ENCODE measurements around the gene MACROD2.
"Not testable (repeated sequence)": the region's sequence is repeated elsewhere in the genome, so short reads cannot be mapped to it uniquely, and the experiment has no call there.

The MACROD2 gene

GRCh38 chr20:15336536-15336935 lies 1341.2 kb downstream of the MACROD2 start:
- DNase-seq: no peak

- DNase-seq: no peak
Observed at GRCh38 chr20:15339264-15339663, 1343.9 kb downstream of the MACROD2 start.

GRCh38 chr20:15342991-15343523 lies 1347.7 kb downstream of the MACROD2 start:
- no peak for DNase-seq

GRCh38 chr20:15345287-15345686 lies 1350.0 kb downstream of the MACROD2 start:
- DNase-seq: no peak

- DNase-seq: no peak
Observed at GRCh38 chr20:15346657-15347280, 1351.5 kb downstream of the MACROD2 start.

- no peak for DNase-seq
Observed at GRCh38 chr20:15359056-15359455, 1363.7 kb downstream of the MACROD2 start.

- no peak for DNase-seq
Observed at GRCh38 chr20:15362849-15363248, 1367.5 kb downstream of the MACROD2 start.

- no peak for DNase-seq
Observed at GRCh38 chr20:15364781-15365180, 1369.5 kb downstream of the MACROD2 start.

GRCh38 chr20:15370370-15370769 lies 1375.1 kb downstream of the MACROD2 start:
- DNase-seq: no peak

- no peak for DNase-seq
Observed at GRCh38 chr20:15374682-15375081, 1379.4 kb downstream of the MACROD2 start.

- DNase-seq: no peak
Observed at GRCh38 chr20:15375836-15376235, 1380.5 kb downstream of the MACROD2 start.

GRCh38 chr20:15377603-15378002 lies 1382.3 kb downstream of the MACROD2 start:
- not testable (repeated sequence) for DNase-seq

- no peak for DNase-seq
Observed at GRCh38 chr20:15378151-15378550, 1382.8 kb downstream of the MACROD2 start.

GRCh38 chr20:15379681-15380296 lies 1384.5 kb downstream of the MACROD2 start:
- no peak for DNase-seq

GRCh38 chr20:15380770-15381169 lies 1385.5 kb downstream of the MACROD2 start:
- no peak for DNase-seq

GRCh38 chr20:15387228-15387627 lies 1391.9 kb downstream of the MACROD2 start:
- no peak for DNase-seq

- DNase-seq: no peak
Observed at GRCh38 chr20:15395457-15395856, 1400.1 kb downstream of the MACROD2 start.

- no peak for DNase-seq
Observed at GRCh38 chr20:15396026-15396425, 1400.7 kb downstream of the MACROD2 start.

GRCh38 chr20:15396900-15397299 lies 1401.6 kb downstream of the MACROD2 start:
- no peak for DNase-seq

GRCh38 chr20:15399781-15400180 lies 1404.5 kb downstream of the MACROD2 start:
- DNase-seq: no peak

- no peak for DNase-seq
Observed at GRCh38 chr20:15406072-15406471, 1410.8 kb downstream of the MACROD2 start.

GRCh38 chr20:15411781-15412180 lies 1416.5 kb downstream of the MACROD2 start:
- DNase-seq: no peak

- no peak for DNase-seq
Observed at GRCh38 chr20:15415908-15416307, 1420.6 kb downstream of the MACROD2 start.

GRCh38 chr20:15419856-15420255 lies 1424.5 kb downstream of the MACROD2 start:
- no peak for DNase-seq

GRCh38 chr20:15422966-15423365 lies 1427.7 kb downstream of the MACROD2 start:
- no peak for DNase-seq
